Rectal smooth muscle tissue (tissue), 1 donor: ENCODE measurements around the gene NFIA.
A peak's percentile ranks its signal among the peaks of the same experiment; 100 is the strongest.

ENCODE experiments used
- H3K27ac ChIP-seq: one replicate; pipeline ENCODE4 v1.7.0; 2013; ENCODE audit warnings: low read depth, low read length, inconsistent platforms
- H3K27me3 ChIP-seq: one replicate; pipeline ENCODE4 v1.7.0; 2013; ENCODE audit warnings: low read length; ENCODE audit not compliant: control insufficient read depth, insufficient read depth
- H3K36me3 ChIP-seq: one replicate; pipeline ENCODE4 v1.7.0; 2013; ENCODE audit warnings: low read length; ENCODE audit not compliant: control insufficient read depth, insufficient read depth
- H3K4me1 ChIP-seq: one replicate; pipeline ENCODE4 v1.7.0; 2013; ENCODE audit warnings: low read length; ENCODE audit not compliant: control insufficient read depth, insufficient read depth
- H3K4me3 ChIP-seq: one replicate; pipeline ENCODE4 v1.7.0; 2013; ENCODE audit warnings: low read length
- H3K9ac ChIP-seq: one replicate; pipeline ENCODE4 v1.7.0; 2013; ENCODE audit warnings: low read length

NFIA gene

GRCh38 chr1:61434276-61434675 lies 351.9 kb downstream of the NFIA start:
- Histone ChIP-seq H3K27ac (no peak overlapping the region), H3K27me3 (no peaks in the 10 kb centered on the region), H3K9ac (no peak overlapping the region), H3K36me3 (no peaks in the 10 kb centered on the region), H3K4me3 (no peak overlapping the region), H3K4me1 (no peaks in the 10 kb centered on the region)

DNA sequence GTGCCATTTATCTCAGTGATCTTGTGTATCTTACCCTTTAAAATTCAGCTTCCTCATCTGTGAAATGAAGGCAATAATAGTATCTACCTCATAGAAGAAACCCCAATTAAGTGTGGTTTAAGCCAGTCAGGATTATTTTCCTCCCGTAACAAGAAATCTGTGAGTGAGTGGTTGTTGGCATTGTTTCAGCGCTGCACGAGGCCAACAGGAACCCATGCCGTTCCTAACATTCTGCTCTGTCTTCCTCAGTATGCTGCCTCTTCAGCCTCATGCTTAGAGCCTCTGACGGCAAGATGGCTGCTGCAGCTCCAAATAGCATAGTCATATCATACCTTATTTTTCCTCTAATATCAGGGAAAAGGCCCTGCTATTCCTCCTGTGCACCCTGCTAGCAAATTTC lies 352.9 kb downstream of the NFIA start:
- Histone ChIP-seq H3K27me3 (no peaks in the 10 kb centered on the region), H3K4me3 (no peak overlapping the region), H3K27ac (no peak overlapping the region), H3K4me1 (no peaks in the 10 kb centered on the region), H3K36me3 (no peaks in the 10 kb centered on the region), H3K9ac (no peak overlapping the region)

DNA sequence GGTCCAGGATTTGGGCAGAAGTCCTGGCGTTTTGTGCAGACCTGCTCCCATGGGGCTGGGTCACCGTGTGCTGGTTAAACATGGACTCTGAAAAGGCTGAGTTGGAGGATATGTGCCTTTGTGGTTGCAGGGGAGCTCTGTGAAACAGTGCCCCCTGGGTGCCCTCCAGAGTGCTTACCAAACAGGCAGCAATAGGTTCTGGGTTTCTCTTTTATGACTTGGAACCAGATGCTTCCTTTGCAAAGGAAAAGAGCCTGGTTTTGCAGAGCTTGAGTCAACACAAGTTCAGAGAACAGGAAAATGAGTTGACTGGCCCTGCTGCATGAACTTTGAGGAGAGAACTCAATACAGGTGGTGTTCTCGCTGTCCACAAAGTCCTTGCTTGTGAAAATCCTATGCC lies 353.7 kb downstream of the NFIA start:
- Histone ChIP-seq H3K27ac (no peak overlapping the region), H3K4me1 (no peaks in the 10 kb centered on the region), H3K9ac (no peak overlapping the region), H3K4me3 (no peak overlapping the region), H3K27me3 (no peaks in the 10 kb centered on the region), H3K36me3 (no peaks in the 10 kb centered on the region)

DNA sequence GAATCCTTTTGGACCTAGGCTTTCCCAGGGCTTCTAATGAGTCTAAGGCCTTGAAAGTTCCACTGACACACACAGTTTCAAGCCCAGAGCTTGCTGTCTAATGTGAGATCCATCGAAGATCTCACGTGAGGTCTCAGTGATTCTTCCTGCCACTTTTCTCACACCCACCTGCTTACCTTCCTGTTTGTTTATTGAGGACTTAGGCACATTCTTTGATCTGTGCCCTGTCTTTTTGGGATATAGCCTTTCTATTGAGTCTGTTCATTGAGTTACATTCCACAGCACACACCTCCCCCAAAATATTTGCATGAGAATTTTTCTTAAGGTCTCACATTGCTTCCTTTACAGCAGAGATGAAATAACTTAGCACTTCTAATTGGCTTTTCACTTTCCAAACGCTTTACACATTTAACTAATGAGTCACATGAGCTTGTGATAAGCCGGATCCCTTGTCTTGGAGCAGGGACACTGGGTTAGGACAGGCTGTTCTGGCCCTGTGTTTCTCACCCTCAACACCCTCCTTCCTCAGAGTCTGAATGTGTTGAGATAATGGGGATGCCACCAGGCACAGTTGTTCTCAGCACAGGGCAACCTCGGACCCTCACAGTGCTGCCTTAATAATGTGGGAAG lies 354.2 kb downstream of the NFIA start:
- H3K9ac ChIP-seq = no peak overlapping the region
- H3K36me3 ChIP-seq = no peaks in the 10 kb centered on the region
- H3K27me3 ChIP-seq = no peaks in the 10 kb centered on the region
- H3K4me1 ChIP-seq = no peaks in the 10 kb centered on the region
- no peak overlapping the region for H3K4me3 ChIP-seq
- H3K27ac ChIP-seq = no peak overlapping the region

GRCh38 chr1:61439234-61439633 lies 356.9 kb downstream of the NFIA start:
- Histone ChIP-seq H3K9ac (no peak overlapping the region), H3K36me3 (no peaks in the 10 kb centered on the region), H3K4me3 (no peak overlapping the region), H3K27me3 (no peaks in the 10 kb centered on the region), H3K4me1 (peaks cover 10% of the 10 kb centered on the region), H3K27ac (no peak overlapping the region)

GRCh38 chr1:61441723-61442262 lies 359.4 kb downstream of the NFIA start:
- no peak overlapping the region for H3K4me3 ChIP-seq
- H3K27ac ChIP-seq = peak overlapping the region; percentile 15
- peaks cover 16% of the 10 kb centered on the region for H3K4me1 ChIP-seq
- no peak overlapping the region for H3K9ac ChIP-seq
- H3K27me3 ChIP-seq = no peaks in the 10 kb centered on the region
- H3K36me3 ChIP-seq = no peaks in the 10 kb centered on the region

DNA sequence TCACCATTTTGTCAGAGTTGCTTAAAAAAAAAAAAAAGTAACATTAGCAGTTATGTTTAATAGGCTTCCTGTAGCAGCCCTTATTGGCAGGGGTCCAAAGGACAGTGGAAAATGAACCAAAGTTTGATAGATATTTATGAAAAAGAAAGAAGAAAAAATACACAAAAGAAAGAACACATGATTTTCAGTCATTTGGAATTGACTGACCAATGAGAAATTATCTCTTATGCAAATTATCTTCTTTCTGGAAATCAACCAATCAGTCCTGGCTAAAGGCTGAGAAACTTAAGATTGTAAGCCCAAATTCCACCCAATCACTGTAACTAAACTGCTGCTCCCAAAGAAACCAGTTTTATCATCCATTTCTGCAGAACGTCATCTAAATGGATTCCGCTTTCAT lies 360.2 kb downstream of the NFIA start:
- Histone ChIP-seq H3K4me3 (no peak overlapping the region), H3K36me3 (no peaks in the 10 kb centered on the region), H3K4me1 (peaks cover 16% of the 10 kb centered on the region), H3K27me3 (no peaks in the 10 kb centered on the region), H3K9ac (no peak overlapping the region), H3K27ac (no peak overlapping the region)

DNA sequence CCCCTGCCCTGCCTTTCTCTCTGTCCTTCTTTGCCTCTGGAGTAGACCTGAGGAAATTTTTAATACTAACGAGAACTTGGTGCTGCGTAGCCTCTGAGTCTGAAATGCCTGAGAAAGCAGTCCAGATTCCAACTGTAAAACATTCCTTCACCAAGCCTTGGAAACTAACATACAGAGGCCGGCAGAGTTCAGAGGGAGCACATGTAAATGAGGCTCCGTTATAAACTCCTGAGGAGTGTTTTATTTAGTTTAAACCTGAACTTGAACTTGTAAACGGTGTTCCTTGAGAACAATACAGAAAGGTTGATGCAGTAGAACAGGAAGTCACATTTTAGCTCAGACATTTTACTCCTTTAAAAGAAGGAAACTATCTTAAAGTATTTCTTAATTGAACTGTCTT lies 361.9 kb downstream of the NFIA start:
- Histone ChIP-seq H3K4me3 (no peak overlapping the region), H3K27ac (no peak overlapping the region), H3K36me3 (no peaks in the 10 kb centered on the region), H3K27me3 (no peaks in the 10 kb centered on the region), H3K9ac (no peak overlapping the region), H3K4me1 (peaks cover 16% of the 10 kb centered on the region)

DNA sequence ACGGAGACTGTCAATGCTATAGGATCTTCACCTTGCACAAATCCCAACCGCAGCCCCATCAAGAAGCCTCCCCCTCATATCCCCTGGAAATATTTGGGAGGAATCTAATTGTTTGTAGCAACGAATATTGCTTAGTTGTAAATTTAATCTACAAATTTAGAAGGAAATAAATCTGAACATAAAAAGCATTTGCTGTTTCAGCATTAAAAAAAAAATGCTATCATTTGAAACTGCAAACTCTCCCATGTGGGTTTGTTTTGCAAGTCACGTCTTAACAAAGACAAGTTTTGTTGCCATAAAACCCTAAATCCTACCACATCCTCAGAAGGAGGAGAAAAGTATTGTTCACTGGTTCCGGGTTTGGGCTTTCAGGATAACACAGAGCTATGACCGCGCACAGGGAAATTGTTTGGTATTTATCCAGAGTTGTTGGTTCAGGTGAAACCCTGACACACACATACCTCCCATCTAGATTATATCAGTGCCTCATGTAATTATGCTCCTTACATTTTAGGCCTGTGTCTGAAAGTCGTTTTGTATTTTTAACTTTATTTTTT lies 363.0 kb downstream of the NFIA start:
- Histone ChIP-seq H3K4me1 (peaks cover 20% of the 10 kb centered on the region), H3K36me3 (no peaks in the 10 kb centered on the region), H3K27me3 (no peaks in the 10 kb centered on the region), H3K9ac (no peak overlapping the region), H3K27ac (no peak overlapping the region), H3K4me3 (no peak overlapping the region)

DNA sequence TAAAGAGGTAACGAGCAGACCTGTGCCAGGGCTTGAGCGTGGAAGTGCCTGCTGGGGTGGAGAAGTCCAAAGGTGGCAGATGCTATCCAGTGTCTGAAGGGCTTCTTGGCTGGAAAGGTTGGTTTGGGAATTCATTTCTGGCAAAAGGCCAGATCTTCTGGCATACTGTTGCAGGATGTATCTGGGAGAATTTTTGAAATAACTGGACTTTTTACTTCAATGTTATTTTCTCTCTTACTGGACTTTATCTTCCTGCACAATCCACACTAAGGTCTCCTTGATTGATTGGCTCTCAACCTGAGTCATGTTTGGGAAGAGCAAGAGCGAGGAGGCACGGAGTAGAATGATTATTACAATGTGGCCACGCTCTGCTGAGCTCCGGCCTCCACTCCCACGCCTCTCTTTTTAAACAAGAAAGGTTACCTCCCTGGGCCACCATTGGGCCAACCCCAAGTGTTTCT lies 364.2 kb downstream of the NFIA start:
- Histone ChIP-seq H3K9ac (no peak overlapping the region), H3K27me3 (no peaks in the 10 kb centered on the region), H3K4me1 (peaks cover 28% of the 10 kb centered on the region), H3K4me3 (no peak overlapping the region), H3K36me3 (no peaks in the 10 kb centered on the region), H3K27ac (no peak overlapping the region)

- no peak overlapping the region for H3K27ac ChIP-seq
- peaks cover 30% of the 10 kb centered on the region for H3K4me1 ChIP-seq
- H3K9ac ChIP-seq = no peak overlapping the region
- no peaks in the 10 kb centered on the region for H3K27me3 ChIP-seq
- H3K36me3 ChIP-seq = no peaks in the 10 kb centered on the region
- H3K4me3 ChIP-seq = no peak overlapping the region
Observed at GRCh38 chr1:61447106-61447967, 365.0 kb downstream of the NFIA start.

GRCh38 chr1:61447968-61448430 lies 365.6 kb downstream of the NFIA start:
- no peak overlapping the region for H3K9ac ChIP-seq
- H3K4me3 ChIP-seq = no peak overlapping the region
- peaks cover 36% of the 10 kb centered on the region for H3K4me1 ChIP-seq
- H3K27ac ChIP-seq = peak overlapping the region; percentile 53
- H3K36me3 ChIP-seq = no peaks in the 10 kb centered on the region
- no peaks in the 10 kb centered on the region for H3K27me3 ChIP-seq
